ENCODE data around the gene DPP10. TPM values are rescaled to one million over a fixed set of nuclear protein-coding genes. Genes with fewer than 3 reads are reported as not detected.

DPP10 gene
- total RNA-seq, 3 donors from 2014 or later (not counting 1 experiment from before 2014, with no cell fraction given) = not detected

DNA sequence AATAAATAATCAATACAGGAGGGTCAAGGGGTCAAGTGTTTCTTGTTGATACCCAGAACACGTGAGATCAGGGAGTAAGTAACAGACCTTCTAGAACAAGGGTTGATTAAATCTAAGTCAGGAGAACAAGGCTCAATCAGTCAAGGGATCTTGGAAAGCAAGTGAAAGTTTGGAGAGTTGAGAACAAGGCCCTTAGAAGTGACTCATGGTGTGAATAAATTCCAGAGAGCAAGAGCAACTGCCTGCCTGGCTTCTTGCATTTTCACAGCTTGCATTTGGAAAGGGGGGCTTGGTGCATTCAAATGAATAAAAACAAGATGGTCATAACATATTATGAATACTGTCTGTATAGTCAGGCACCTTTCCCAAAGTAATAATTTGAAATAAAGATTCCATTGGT is 256.1 kb downstream of the DPP10 start:
- no peak overlapping the region for H3K4me3 ChIP-seq (ENCODE audit: low read length)
- DNase-seq = no peak
- no peaks in the 10 kb centered on the region for H3K36me3 Mint-ChIP-seq
- no peaks in the 10 kb centered on the region for H3K4me1 Mint-ChIP-seq
- H3K9me3 Mint-ChIP-seq = peaks cover 11 to 14% of the 10 kb centered on the region in 2 donors
- H3K4me3 Mint-ChIP-seq = no peak overlapping the region
- ATAC-seq = no peak
- no peak overlapping the region for H3K27ac ChIP-seq (ENCODE audit: low read length)
- no peaks in the 10 kb centered on the region for H3K4me1 ChIP-seq (ENCODE audit: control insufficient read depth, insufficient read depth, low read length)
- H3K9me3 ChIP-seq (ENCODE audit: control insufficient read depth, insufficient read depth, low read length) = no peaks in the 10 kb centered on the region
- 82% methylated on average over 1 of the region's 1 CpG for WGBS (ENCODE audit: insufficient coverage)
- H3K27me3 ChIP-seq (ENCODE audit: control insufficient read depth, insufficient read depth, low read length) = no peaks in the 10 kb centered on the region
- H3K27me3 Mint-ChIP-seq (ENCODE audit: low read depth in 2 of 2) = no peaks in the 10 kb centered on the region
- no peak for TF ChIP-seq CTCF (IDR thresholded peaks at IDR 0.05)
- intact Hi-C loops (cut with micrococcal nuclease) = no loop called here
- no peak overlapping the region for H3K27ac Mint-ChIP-seq
- no peaks in the 10 kb centered on the region for H3K36me3 ChIP-seq (ENCODE audit: control insufficient read depth, insufficient read depth, low read length)

DNA sequence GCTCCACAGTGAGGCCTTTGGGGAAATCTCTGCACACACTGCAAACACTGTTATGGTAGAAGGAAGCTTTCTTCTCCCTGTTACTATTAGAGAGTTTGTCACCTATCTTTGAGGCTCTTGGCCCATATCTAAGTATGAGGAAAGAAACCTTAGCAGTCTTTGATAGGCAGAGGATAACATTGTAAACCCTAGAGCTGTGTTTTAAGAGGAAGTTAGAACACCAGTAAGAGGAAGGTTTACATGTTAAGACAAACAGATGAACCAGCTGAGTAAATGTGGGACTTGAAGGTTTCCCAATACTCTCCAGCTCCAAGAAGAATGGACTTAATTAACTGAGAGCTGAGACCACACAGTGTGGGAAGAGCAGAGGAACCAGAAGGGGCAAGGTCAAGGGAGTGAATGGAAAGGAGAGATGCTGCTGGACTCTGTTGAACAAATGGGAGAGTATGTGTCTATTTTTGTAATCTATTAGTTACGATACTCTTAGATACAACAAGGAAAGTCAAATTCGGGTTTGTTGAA is 257.0 kb downstream of the DPP10 start:
- DNase-seq (no peak), ATAC-seq (no peak)
- H3K27me3 Mint-ChIP-seq (ENCODE audit: low read depth in 2 of 2) = no peaks in the 10 kb centered on the region
- intact Hi-C loops (cut with micrococcal nuclease) = no loop called here
- no peaks in the 10 kb centered on the region for H3K4me1 Mint-ChIP-seq
- H3K9me3 ChIP-seq (ENCODE audit: control insufficient read depth, insufficient read depth, low read length) = no peaks in the 10 kb centered on the region
- TF ChIP-seq CTCF (IDR thresholded peaks at IDR 0.05) = no peak
- no peak overlapping the region for H3K27ac Mint-ChIP-seq
- H3K36me3 Mint-ChIP-seq = no peaks in the 10 kb centered on the region
- H3K27me3 ChIP-seq (ENCODE audit: control insufficient read depth, insufficient read depth, low read length) = no peaks in the 10 kb centered on the region
- no peak overlapping the region for H3K27ac ChIP-seq (ENCODE audit: low read length)
- 95% methylated on average over 2 of the region's 2 CpGs for whole genome bisulfite sequencing (ENCODE audit: insufficient coverage)
- no peaks in the 10 kb centered on the region for H3K36me3 ChIP-seq (ENCODE audit: control insufficient read depth, insufficient read depth, low read length)
- H3K4me3 Mint-ChIP-seq = no peak overlapping the region
- H3K9me3 Mint-ChIP-seq = peaks cover 13 to 15% of the 10 kb centered on the region in 2 donors
- H3K4me1 ChIP-seq (ENCODE audit: control insufficient read depth, insufficient read depth, low read length) = no peaks in the 10 kb centered on the region
- no peak overlapping the region for H3K4me3 ChIP-seq (ENCODE audit: low read length)

GRCh38 chr2:114700440-114700839 is 258.0 kb downstream of the DPP10 start:
- Histone ChIP-seq H3K27me3 (ENCODE audit: control insufficient read depth, insufficient read depth, low read length) (no peaks in the 10 kb centered on the region), H3K36me3 (ENCODE audit: control insufficient read depth, insufficient read depth, low read length) (no peaks in the 10 kb centered on the region), H3K27ac (ENCODE audit: low read length) (no peak overlapping the region), H3K4me3 (ENCODE audit: low read length) (no peak overlapping the region), H3K9me3 (ENCODE audit: control insufficient read depth, insufficient read depth, low read length) (no peaks in the 10 kb centered on the region), H3K4me1 (ENCODE audit: control insufficient read depth, insufficient read depth, low read length) (no peaks in the 10 kb centered on the region)
- intact Hi-C loops (cut with micrococcal nuclease) = no loop called here
- no peak for TF ChIP-seq CTCF (IDR thresholded peaks at IDR 0.05)
- Mint-ChIP-seq H3K27ac (no peak overlapping the region), H3K4me3 (no peak overlapping the region), H3K9me3 (peaks cover 12 to 13% of the 10 kb centered on the region in 2 donors), H3K27me3 (ENCODE audit: low read depth in 2 of 2) (no peaks in the 10 kb centered on the region), H3K36me3 (no peaks in the 10 kb centered on the region), H3K4me1 (no peaks in the 10 kb centered on the region)
- no peak for DNase-seq
- no peak for ATAC-seq
- 67% methylated on average over 5 of the region's 5 CpGs for whole genome bisulfite sequencing (ENCODE audit: insufficient coverage)
